GM23338 (cell line): ENCODE measurements around the gene STK32C.

Experiments
- CREB1 ChIP-seq: fragments of 250-450 bp; sonication (Bioruptor Pico); IDR thresholded peaks from 2 replicates; pipeline ENCODE4 v1.5.0; 2020; ENCODE audit warnings: low read depth, mild to moderate bottlenecking, moderate library complexity
- CTCF ChIP-seq, 2 experiments: fragments of 200-600 bp in 1 of 2; sonication (generic) in 1 of 2; conservative IDR thresholded peaks; 2 replicates each; pipeline versions ENCODE4 v1.5.1 to v1.6.1; 2016 to 2017; ENCODE audit warnings: antibody characterized with exemption in 2 of 2, low read depth in 2 of 2, mild to moderate bottlenecking in 2 of 2, moderate library complexity in 1 of 2
- ETS1 ChIP-seq: IDR thresholded peaks from 2 replicates; pipeline ENCODE4 v1.6.1; 2016; ENCODE audit warnings: antibody characterized with exemption
- EZH2 ChIP-seq: fragments of 200-600 bp; sonication (generic); IDR thresholded peaks from one replicate; pipeline ENCODE4 v1.8.0; 2017; ENCODE audit warnings: antibody characterized with exemption, mild to moderate bottlenecking, low read depth; ENCODE audit not compliant: unreplicated experiment
- EZH2phosphoT487 ChIP-seq: fragments of 200-600 bp; sonication (generic); IDR thresholded peaks from one replicate; pipeline ENCODE4 v1.8.1; 2018; ENCODE audit warnings: antibody characterized with exemption; ENCODE audit not compliant: unreplicated experiment
- JUNB ChIP-seq: IDR thresholded peaks from one replicate; pipeline ENCODE4 v1.6.1; 2016; ENCODE audit warnings: antibody characterized with exemption; ENCODE audit not compliant: unreplicated experiment
- NANOG ChIP-seq: IDR thresholded peaks from 2 replicates; pipeline ENCODE4 v1.6.1; 2016; ENCODE audit warnings: antibody characterized with exemption, borderline replicate concordance
- POLR2AphosphoS5 ChIP-seq: IDR thresholded peaks from 2 replicates; pipeline ENCODE4 v1.6.1; 2016; ENCODE audit warnings: antibody characterized with exemption, low read depth
- REST ChIP-seq: IDR thresholded peaks from one replicate; pipeline ENCODE4 v1.6.1; 2018; ENCODE audit warnings: antibody characterized with exemption; ENCODE audit not compliant: unreplicated experiment
- STAT1 ChIP-seq: IDR thresholded peaks from one replicate; pipeline ENCODE4 v1.6.1; 2016; ENCODE audit warnings: antibody characterized with exemption; ENCODE audit not compliant: unreplicated experiment
- ZNF114 ChIP-seq: fragments of 250-450 bp; sonication (Bioruptor Pico); IDR thresholded peaks from 2 replicates; pipeline ENCODE4 v1.5.0; 2020; ENCODE audit warnings: mild to moderate bottlenecking, moderate library complexity
- ZNF331 ChIP-seq: fragments of 250-450 bp; sonication (Bioruptor Pico); IDR thresholded peaks from 2 replicates; pipeline ENCODE4 v1.5.0; 2020; ENCODE audit warnings: low read depth, mild to moderate bottlenecking, moderate library complexity
- ZNF462 ChIP-seq: fragments of 250-450 bp; sonication (Bioruptor Pico); IDR thresholded peaks from 2 replicates; pipeline ENCODE4 v1.5.0; 2020; ENCODE audit warnings: mild to moderate bottlenecking, moderate library complexity

- TF ChIP-seq EZH2 (no peak), CTCF (conservative IDR thresholded peaks at IDR 0.05; ENCODE audit: low read depth in 2 of 2) (no peak), EZH2phosphoT487 (no peak), ZNF331 (CRISPR knock-in tag) (no peak), JUNB (no peak), CREB1 (CRISPR knock-in tag) (no peak), ETS1 (no peak), POLR2AphosphoS5 (no peak), REST (no peak), ZNF462 (CRISPR knock-in tag) (no peak), STAT1 (no peak), ZNF114 (CRISPR knock-in tag) (no peak), NANOG (no peak)
Observed at GRCh38 chr10:132241496-132241895, 66.3 kb downstream of the STK32C start.
